Tibial nerve (tissue), 4 donors: ENCODE results near the gene PUM1.

Experiments
- CTCF ChIP-seq, 5 experiments: fragments of 200-600 bp in 3 of 5; fragments of 450-650 bp in 2 of 5; sonication (generic) in 3 of 5; IDR thresholded peaks; one replicate each; pipeline ENCODE4 v1.5.1; 2016 to 2019; ENCODE audit warnings: antibody characterized with exemption in 5 of 5, mild to moderate bottlenecking in 3 of 5, moderate library complexity in 2 of 5
- EP300 ChIP-seq, 2 donors: sonication (generic); formaldehyde crosslinking; IDR thresholded peaks; one replicate each; pipeline ENCODE4 v1.6.1; 2017; ENCODE audit warnings: antibody characterized with exemption in 2 of 2, mild to moderate bottlenecking in 1 of 2

DNA sequence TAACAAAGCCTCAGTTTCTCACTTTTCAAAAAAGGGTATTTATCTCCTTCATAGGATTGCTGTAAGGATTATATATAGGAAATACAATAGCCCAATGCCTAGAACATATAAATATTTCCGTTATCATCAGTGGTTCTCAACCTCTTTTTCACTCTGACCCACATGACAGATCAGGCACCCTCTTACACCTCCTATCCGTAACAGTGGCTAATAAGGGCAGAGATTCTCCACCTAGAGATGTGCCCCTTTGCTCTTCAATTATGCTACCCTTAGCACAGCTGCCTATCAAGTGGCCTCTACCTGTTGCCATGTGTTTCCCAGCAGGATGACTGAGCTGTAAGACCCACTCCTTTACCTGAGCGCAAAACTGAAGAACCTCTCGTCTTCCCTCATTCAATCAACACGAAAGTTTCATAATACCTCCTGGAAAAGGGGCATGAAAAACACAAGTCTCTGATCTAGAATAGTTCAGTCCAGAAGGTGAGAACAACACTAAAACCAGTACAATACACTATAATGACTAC is 10.5 kb downstream of the PUM1 start:
- no peak for TF ChIP-seq CTCF (IDR thresholded peaks at IDR 0.05)
- no peak for TF ChIP-seq EP300 (IDR thresholded peaks at IDR 0.05)
